ENCODE data around the gene LARGE2.

DNA sequence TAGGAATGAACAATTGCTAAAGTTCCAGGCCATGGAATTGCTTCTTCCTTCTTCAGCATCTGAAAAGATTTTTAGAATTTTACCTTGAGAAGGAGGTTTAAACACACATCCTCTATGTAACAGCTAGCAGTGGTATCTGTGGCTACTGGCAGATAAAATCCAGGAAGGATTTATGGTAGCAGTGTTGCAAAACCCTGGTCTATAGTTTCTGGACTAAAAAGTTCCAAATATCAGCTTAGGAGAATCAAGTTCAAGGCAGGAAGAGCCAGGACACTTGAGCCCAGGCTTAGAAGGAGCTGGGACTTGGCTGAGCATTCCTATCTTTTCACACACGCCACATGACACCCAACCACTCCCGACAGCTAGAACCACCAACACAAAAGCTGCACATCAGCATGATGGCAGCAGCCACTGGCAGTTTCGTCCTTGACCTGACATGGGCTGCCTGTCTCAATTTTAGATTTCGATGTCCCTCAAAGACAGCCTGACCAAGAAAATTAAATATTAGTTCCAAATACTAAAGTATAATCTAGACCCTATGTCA lies 14.1 kb downstream of the LARGE2 start:
- TF ChIP-seq POLR2A (IDR thresholded peaks at IDR 0.05; ENCODE audit: borderline replicate concordance, extremely low read depth, insufficient read depth, insufficient read length) (no peak), EZH2phosphoT487 (IDR thresholded peaks at IDR 0.05; ENCODE audit: borderline replicate concordance) (no peak), ZNF274 (IDR thresholded peaks at IDR 0.05; ENCODE audit: low read depth, low read length) (no peak), TCF7L2 (IDR thresholded peaks at IDR 0.05; ENCODE audit: borderline replicate concordance, extremely low read depth, insufficient read depth, insufficient read length) (no peak)
- TF ChIP-seq, protein P1, sequence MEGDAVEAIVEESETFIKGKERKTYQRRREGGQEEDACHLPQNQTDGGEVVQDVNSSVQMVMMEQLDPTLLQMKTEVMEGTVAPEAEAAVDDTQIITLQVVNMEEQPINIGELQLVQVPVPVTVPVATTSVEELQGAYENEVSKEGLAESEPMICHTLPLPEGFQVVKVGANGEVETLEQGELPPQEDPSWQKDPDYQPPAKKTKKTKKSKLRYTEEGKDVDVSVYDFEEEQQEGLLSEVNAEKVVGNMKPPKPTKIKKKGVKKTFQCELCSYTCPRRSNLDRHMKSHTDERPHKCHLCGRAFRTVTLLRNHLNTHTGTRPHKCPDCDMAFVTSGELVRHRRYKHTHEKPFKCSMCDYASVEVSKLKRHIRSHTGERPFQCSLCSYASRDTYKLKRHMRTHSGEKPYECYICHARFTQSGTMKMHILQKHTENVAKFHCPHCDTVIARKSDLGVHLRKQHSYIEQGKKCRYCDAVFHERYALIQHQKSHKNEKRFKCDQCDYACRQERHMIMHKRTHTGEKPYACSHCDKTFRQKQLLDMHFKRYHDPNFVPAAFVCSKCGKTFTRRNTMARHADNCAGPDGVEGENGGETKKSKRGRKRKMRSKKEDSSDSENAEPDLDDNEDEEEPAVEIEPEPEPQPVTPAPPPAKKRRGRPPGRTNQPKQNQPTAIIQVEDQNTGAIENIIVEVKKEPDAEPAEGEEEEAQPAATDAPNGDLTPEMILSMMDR (IDR thresholded peaks at IDR 0.05 in 2 of 3, conservative IDR thresholded peaks at IDR 0.05 in 1 of 3; ENCODE audit: borderline replicate concordance in 1 of 3, insufficient read depth in 1 of 3, low read depth in 2 of 3, low read length in 2 of 3), result no peak
- TF ChIP-seq, protein P2, sequence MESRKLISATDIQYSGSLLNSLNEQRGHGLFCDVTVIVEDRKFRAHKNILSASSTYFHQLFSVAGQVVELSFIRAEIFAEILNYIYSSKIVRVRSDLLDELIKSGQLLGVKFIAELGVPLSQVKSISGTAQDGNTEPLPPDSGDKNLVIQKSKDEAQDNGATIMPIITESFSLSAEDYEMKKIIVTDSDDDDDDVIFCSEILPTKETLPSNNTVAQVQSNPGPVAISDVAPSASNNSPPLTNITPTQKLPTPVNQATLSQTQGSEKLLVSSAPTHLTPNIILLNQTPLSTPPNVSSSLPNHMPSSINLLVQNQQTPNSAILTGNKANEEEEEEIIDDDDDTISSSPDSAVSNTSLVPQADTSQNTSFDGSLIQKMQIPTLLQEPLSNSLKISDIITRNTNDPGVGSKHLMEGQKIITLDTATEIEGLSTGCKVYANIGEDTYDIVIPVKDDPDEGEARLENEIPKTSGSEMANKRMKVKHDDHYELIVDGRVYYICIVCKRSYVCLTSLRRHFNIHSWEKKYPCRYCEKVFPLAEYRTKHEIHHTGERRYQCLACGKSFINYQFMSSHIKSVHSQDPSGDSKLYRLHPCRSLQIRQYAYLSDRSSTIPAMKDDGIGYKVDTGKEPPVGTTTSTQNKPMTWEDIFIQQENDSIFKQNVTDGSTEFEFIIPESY (IDR thresholded peaks at IDR 0.05; ENCODE audit: extremely low read depth, insufficient replicate concordance, low read length), result no peak
- TF ChIP-seq, protein P3, sequence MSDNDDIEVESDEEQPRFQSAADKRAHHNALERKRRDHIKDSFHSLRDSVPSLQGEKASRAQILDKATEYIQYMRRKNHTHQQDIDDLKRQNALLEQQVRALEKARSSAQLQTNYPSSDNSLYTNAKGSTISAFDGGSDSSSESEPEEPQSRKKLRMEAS (IDR thresholded peaks at IDR 0.05), result no peak

Measured in HCT116 (cell line).